ENCODE measurements around the gene PHEX.

The PHEX gene

GRCh38 chrX:22041907-22042530 is 9.9 kb downstream of the PHEX start:
- no peak for DNase-seq

GRCh38 chrX:22043872-22044271 is 11.7 kb downstream of the PHEX start:
- no peak for DNase-seq

- no peak for DNase-seq
These were observed 15.3 kb downstream of the PHEX start for GRCh38 chrX:22047468-22047867.

GRCh38 chrX:22053481-22053880 is 21.4 kb downstream of the PHEX start:
- DNase-seq, result no peak

GRCh38 chrX:22056235-22056634 is 24.1 kb downstream of the PHEX start:
- DNase-seq, result no peak

GRCh38 chrX:22057667-22058066 is 25.5 kb downstream of the PHEX start:
- no peak for DNase-seq

DNA sequence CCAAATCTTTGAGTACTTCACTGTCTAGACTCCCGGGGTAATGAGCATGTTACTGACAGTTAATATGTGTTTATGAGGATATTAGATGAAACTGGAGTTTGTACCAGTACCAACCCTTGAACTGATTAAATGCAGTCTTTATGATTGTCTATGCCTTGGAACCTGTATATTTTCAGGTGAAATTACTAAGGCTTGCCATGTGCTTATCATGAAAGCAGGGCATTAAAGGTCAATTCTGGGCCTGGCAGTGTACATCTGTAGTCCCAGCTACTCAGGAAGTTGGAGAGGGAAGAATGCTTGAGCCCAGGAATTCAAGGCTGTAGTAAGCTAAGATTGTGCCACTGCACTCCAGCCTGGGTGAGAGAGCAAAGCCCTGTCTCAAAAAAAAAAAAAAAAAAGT is 27.6 kb downstream of the PHEX start:
- DNase-seq, result no peak

- no peak for DNase-seq
These were observed 28.5 kb downstream of the PHEX start for GRCh38 chrX:22060415-22061280.

DNA sequence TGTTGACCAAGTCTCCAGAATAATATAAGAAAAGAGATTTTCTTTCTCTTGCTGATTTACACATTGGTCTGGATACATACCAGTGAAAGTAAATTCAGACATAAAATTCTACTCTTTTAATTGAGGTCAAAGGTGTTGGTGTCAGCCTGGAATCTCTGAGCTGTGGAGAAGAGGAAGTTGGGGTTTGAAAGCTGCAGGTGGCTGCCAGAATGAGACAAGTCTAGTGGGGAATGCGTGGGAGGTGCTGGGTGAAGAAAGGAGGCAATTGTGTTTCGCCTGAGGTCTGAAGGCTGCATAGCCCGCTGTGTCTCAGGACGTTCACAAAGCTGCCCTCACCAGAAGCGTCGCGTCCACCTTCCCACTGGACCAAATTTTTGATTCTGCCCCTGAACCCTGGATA is 31.2 kb downstream of the PHEX start:
- DNase-seq, result no peak

DNA sequence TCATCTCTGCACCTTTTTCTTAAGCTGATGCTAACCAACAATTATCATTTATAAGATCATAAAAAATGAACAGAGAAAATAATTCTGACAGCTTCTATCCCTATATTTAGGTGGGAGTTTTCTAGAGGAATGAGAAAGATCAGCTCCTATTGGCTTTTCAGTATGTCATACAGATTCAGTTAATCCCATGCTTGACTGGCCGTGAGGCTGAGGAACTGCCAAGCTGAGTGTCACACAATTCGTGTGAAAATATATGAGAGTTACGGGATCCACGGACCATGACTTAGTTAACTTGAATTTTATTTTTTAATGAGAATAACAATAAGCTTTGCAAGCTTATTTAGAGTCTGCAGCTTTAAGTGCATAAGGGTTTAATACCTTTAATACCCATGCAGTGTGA is 37.5 kb downstream of the PHEX start:
- DNase-seq, result no peak

DNA sequence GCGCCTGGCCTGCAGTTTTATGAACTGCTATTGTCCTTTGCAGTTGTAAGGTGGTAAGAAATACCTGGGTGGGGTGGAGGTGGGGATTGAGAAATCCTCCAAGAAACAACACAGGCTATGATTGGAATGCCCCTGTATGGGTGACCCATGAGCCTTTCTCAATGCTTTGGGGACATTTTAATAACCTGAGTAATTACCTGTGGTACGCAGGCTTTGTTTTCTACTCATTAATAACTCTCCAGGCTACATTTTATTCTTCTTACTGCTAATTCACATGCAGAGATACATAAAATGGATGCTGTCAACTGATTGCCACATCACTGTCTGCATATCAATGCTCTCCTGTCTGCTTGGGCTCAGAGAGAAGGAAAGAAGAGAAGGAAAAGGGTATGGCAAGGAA is 41.8 kb downstream of the PHEX start:
- no peak for DNase-seq

DNA sequence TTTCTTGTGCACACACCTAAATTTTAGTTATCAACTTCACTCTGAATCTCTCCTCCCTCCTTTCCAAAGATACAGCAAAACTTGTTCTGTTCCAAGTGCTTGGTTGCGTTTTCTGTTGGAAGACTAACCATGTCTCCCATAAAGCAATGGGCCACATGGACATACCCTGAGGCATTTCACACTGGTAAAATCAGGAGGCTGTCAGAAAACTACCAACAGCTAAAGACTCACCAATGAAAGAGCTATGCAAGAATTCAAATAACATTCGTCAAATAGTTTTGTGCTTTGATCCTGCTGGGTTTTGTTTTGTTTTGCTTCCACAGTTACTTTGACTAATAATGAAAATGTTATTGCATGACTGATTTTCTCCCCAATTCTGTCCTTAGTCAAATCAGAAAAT is 46.0 kb downstream of the PHEX start:
- DNase-seq, result no peak

GRCh38 chrX:22081475-22082092 is 49.5 kb downstream of the PHEX start:
- peak; percentile 82 for DNase-seq

- DNase-seq, result no peak
These were observed 53.9 kb downstream of the PHEX start for GRCh38 chrX:22086003-22086402.

DNA sequence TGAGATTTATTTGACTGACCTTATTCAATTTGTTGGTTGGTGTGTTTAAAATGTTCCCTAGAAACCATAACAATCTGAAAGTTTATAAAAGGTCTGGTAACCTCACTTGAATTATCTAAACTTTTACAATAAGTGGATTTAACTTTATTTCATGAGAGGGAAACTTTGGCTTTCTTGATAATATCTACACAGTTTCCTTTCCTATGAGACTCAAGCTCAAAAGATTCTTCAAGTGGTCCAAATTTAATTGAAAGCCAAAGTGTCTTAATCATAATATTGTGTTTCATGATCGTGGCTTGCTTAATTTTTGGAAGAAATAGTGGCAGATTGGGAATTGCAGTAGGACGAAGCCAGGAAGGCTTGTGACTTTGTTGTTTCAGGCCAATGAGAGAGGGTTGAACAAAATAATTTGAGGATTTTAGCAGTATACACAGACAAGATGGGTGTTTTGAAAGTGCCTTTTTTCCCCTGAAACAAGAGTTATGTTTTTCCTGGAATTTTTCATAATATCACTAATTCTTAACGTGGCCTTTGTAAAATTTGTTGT is 55.0 kb downstream of the PHEX start:
- DNase-seq, result no peak

DNA sequence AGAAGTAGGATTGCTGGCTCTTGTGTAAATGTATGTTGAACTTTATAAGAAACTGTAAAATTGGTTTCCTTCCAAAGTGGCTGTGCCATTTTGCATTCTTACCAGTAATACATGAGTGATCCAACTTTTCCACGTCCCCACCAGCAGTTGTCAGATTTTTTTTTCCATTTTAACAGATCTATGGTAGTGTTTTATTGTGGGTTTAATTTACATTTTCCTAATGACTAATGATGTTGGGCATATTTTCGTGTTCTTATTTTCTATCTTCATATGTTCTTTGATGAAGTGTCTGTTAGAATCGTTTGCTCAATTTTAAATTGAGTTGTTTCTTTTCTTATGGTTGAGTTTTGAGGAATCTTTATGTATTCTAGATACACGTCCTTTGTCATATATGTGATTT is 56.2 kb downstream of the PHEX start:
- no peak for DNase-seq

- DNase-seq, result no peak
These were observed 58.1 kb downstream of the PHEX start for GRCh38 chrX:22090181-22090580.

DNA sequence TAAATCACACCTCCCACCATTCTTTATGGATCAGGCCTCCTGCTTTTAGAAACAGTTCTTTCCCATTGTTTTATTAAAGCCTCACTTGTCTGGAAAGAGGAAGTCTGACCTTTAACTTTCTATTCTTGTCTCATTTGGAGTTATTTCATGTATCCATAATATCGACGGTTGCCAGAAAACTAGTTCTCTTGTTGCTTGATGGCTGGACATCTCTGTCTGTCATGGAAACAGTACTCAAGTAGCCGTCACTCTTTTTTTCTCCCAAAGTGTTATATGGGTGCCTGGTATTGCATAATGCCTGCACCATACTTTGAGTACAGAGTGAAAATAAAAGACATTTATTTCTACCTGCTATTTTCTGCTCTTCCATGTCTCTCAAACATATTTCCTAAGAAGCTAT is 61.4 kb downstream of the PHEX start:
- no peak for DNase-seq

- no peak for DNase-seq
These were observed 63.2 kb downstream of the PHEX start for GRCh38 chrX:22095286-22095685.

DNA sequence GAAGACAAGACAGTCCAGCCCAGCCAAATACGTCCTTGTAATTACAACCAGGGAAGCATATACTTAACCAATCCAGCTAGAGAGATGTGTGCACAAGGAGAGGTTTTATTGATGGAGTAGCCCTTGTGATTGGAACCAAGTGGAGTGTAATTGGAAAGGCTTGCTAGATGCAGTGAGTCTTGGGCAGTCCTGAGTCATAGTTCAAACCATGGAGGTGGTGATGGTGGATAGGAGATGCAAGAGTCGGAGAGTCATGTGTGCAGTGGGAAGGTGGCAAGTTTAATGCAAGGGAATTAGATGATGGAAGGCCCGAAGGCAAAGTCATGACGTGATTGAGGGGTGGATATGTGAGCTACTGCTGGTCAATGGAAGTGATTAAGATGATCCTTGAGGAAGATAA is 63.7 kb downstream of the PHEX start:
- DNase-seq, result no peak

- no peak for DNase-seq
These were observed 65.0 kb downstream of the PHEX start for GRCh38 chrX:22097012-22097694.

DNA sequence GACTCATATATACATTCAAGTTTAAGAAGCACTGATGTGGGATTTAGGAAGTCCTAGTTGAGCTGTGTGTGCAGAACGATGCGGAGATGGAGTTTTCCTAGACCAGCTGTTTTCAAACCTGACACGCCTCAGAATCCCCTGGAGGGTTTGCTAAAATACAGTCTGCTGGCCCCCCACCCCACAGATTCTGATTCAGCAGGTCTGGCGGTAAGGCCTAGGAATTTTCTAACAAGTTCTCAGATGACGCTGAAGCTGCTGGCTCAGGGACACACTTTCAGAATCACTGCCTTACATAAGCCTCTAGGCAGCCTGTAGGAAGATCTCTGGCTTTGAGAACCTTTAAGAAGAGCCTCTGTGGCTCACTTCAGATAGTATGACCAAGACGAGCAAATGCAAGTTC is 73.1 kb downstream of the PHEX start:
- no peak for DNase-seq

GRCh38 chrX:22105971-22106370 is 73.8 kb downstream of the PHEX start:
- DNase-seq, result no peak

All from activated CD8-positive, alpha-beta memory T cell treated with anti-CD3 and anti-CD28 coated beads, Interleukin-2, amount 50 U/mL, for 48 hours (primary cell).